A549 (cell line): ENCODE results near the gene PHGDH.

ENCODE experiments used
- CEBPB ChIP-seq, 2 experiments: fragments of >200 bp in 1 of 2; sonication (Bioruptor Twin) in 1 of 2; formaldehyde crosslinking in 1 of 2; IDR thresholded peaks; 2 replicates each; pipeline ENCODE4 v1.6.1; 2012 to 2016
- CHD2 ChIP-seq: fragments of 150-350 bp; IDR thresholded peaks from 2 replicates; pipeline ENCODE4 v1.6.1; 2014; ENCODE audit warnings: low read length; ENCODE audit not compliant: partially characterized antibody
- CHD4 ChIP-seq: fragments of 200-600 bp; sonication (generic); IDR thresholded peaks from 2 replicates; pipeline ENCODE4 v1.6.1; 2016; ENCODE audit warnings: antibody characterized with exemption, mild to moderate bottlenecking, borderline replicate concordance
- HOXB13 ChIP-seq: fragments of 250-450 bp; sonication (Bioruptor Pico); IDR thresholded peaks from 2 replicates; pipeline ENCODE4 v1.5.0; 2020; ENCODE audit warnings: low read depth, mild to moderate bottlenecking, moderate library complexity
- MAZ ChIP-seq: fragments of 150-350 bp; IDR thresholded peaks from 2 replicates; pipeline ENCODE4 v1.6.1; 2014; ENCODE audit warnings: antibody characterized with exemption, low read depth, low read length, borderline replicate concordance
- MYC ChIP-seq: IDR thresholded peaks from 2 replicates; pipeline ENCODE4 v1.6.1; 2012; ENCODE audit warnings: mild to moderate bottlenecking, inconsistent platforms, low read length, improper control_type of control experiment, borderline replicate concordance
- POLR2A ChIP-seq: IDR thresholded peaks from 2 replicates; pipeline ENCODE4 v1.6.1; 2012; ENCODE audit warnings: mild to moderate bottlenecking, low read length
- RAD21 ChIP-seq, 2 experiments: fragments of >200 bp in 1 of 2; sonication (Bioruptor Twin) in 1 of 2; formaldehyde crosslinking in 1 of 2; IDR thresholded peaks in 1 of 2; conservative IDR thresholded peaks in 1 of 2; 2 replicates in 1 of 2; 3 replicates in 1 of 2; pipeline ENCODE4 v1.6.1; 2012 to 2018; ENCODE audit warnings: inconsistent platforms in 1 of 2
- RCOR1 ChIP-seq: fragments of 150-350 bp; IDR thresholded peaks from 2 replicates; pipeline ENCODE4 v1.6.1; 2014; ENCODE audit warnings: antibody characterized with exemption, low read length, low read depth
- RNF2 ChIP-seq: fragments of 200-600 bp; sonication (generic); IDR thresholded peaks from 2 replicates; pipeline ENCODE4 v1.6.1; 2016; ENCODE audit warnings: low read depth, mild to moderate bottlenecking, antibody characterized with exemption, moderate library complexity, borderline replicate concordance
- USF2 ChIP-seq: fragments of 450-650 bp; IDR thresholded peaks from 2 replicates; pipeline ENCODE4 v1.6.1; 2014; ENCODE audit warnings: antibody characterized with exemption
- ZFP36 ChIP-seq: fragments of 450-650 bp; IDR thresholded peaks from 2 replicates; pipeline ENCODE4 v1.6.1; 2014; ENCODE audit warnings: borderline replicate concordance; ENCODE audit not compliant: partially characterized antibody
- TF ChIP-seq, protein P1 (sequence below): fragments of >200 bp; sonication (Bioruptor Twin); formaldehyde crosslinking; IDR thresholded peaks from 3 replicates; pipeline ENCODE4 v1.5.1; 2016
- TF ChIP-seq, protein P2 (sequence below): fragments of 200-600 bp; sonication (generic); IDR thresholded peaks from 2 replicates; pipeline ENCODE4 v1.6.1; 2016; ENCODE audit warnings: antibody characterized with exemption, mild to moderate bottlenecking, moderate library complexity

DNA sequence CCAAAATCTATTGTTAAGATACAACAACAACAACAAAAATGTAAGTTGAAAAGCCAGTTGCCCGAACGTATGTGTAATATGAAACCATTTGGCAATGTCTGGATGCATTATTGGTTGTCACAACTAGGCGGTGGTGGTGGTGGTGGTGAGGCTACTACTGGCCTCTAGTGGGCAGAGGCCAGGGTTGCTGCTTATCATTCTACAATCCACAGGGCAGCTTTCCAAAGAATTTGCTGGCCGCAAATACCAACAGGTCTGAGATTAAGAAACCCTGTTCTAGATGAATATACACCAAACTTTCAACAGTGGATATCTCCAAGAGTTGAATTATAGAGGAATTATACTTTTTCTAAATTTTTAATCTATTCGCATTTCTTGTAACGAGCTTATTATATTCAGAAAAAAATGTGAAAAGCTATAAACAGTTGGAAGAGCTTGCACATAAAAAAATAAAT is 36.9 kb upstream of the PHGDH start:
- TF ChIP-seq, protein P1, sequence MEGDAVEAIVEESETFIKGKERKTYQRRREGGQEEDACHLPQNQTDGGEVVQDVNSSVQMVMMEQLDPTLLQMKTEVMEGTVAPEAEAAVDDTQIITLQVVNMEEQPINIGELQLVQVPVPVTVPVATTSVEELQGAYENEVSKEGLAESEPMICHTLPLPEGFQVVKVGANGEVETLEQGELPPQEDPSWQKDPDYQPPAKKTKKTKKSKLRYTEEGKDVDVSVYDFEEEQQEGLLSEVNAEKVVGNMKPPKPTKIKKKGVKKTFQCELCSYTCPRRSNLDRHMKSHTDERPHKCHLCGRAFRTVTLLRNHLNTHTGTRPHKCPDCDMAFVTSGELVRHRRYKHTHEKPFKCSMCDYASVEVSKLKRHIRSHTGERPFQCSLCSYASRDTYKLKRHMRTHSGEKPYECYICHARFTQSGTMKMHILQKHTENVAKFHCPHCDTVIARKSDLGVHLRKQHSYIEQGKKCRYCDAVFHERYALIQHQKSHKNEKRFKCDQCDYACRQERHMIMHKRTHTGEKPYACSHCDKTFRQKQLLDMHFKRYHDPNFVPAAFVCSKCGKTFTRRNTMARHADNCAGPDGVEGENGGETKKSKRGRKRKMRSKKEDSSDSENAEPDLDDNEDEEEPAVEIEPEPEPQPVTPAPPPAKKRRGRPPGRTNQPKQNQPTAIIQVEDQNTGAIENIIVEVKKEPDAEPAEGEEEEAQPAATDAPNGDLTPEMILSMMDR = no peak
- TF ChIP-seq RAD21 (conservative IDR thresholded peaks at IDR 0.05 in 1 of 2, IDR thresholded peaks at IDR 0.05 in 1 of 2) (no peak), MYC (no peak), ZFP36 (no peak), CHD4 (no peak), POLR2A (no peak), CHD2 (no peak), USF2 (no peak), CEBPB (IDR thresholded peaks at IDR 0.05) (no peak), MAZ (no peak), RNF2 (no peak), RCOR1 (no peak), HOXB13 (CRISPR knock-in tag) (no peak)
- TF ChIP-seq, protein P2, sequence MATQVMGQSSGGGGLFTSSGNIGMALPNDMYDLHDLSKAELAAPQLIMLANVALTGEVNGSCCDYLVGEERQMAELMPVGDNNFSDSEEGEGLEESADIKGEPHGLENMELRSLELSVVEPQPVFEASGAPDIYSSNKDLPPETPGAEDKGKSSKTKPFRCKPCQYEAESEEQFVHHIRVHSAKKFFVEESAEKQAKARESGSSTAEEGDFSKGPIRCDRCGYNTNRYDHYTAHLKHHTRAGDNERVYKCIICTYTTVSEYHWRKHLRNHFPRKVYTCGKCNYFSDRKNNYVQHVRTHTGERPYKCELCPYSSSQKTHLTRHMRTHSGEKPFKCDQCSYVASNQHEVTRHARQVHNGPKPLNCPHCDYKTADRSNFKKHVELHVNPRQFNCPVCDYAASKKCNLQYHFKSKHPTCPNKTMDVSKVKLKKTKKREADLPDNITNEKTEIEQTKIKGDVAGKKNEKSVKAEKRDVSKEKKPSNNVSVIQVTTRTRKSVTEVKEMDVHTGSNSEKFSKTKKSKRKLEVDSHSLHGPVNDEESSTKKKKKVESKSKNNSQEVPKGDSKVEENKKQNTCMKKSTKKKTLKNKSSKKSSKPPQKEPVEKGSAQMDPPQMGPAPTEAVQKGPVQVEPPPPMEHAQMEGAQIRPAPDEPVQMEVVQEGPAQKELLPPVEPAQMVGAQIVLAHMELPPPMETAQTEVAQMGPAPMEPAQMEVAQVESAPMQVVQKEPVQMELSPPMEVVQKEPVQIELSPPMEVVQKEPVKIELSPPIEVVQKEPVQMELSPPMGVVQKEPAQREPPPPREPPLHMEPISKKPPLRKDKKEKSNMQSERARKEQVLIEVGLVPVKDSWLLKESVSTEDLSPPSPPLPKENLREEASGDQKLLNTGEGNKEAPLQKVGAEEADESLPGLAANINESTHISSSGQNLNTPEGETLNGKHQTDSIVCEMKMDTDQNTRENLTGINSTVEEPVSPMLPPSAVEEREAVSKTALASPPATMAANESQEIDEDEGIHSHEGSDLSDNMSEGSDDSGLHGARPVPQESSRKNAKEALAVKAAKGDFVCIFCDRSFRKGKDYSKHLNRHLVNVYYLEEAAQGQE = no peak
